Measurements from ENCODE around the gene GNB4. TPM values are rescaled to one million over a fixed set of nuclear protein-coding genes. Genes with fewer than 3 reads are reported as not detected.

GNB4 gene
- total RNA-seq, 1 experiment from 2014 or later, result 26.7 TPM

- ATAC-seq (peak; percentile 100), DNase-seq (ENCODE audit: low read depth, low spot score) (peak; percentile 90)
- peak within 1 kb of the TSS; percentile 84 for H3K27ac ChIP-seq (ENCODE audit: low read length)
- H3K9me3 ChIP-seq (ENCODE audit: control insufficient read depth, insufficient read depth, low read depth, low read length), result no peaks in the 10 kb centered on the region
- in situ Hi-C loops (cut with HindIII; ENCODE audit: low pct_unique_long_range_greater_than_20kb, low sequenced_read_pairs) (no loop called here), intact Hi-C loops (cut with micrococcal nuclease; ENCODE audit: unreplicated experiment) (no loop called here)
- ChIA-PET POLR2A (no interaction called here), CTCF (no interaction called here)
- H3K4me1 ChIP-seq (ENCODE audit: control insufficient read depth, insufficient read depth, low read length), result peaks cover 12% of the 10 kb centered on the region
- peaks cover 9% of the 10 kb centered on the region for H3K36me3 ChIP-seq (ENCODE audit: control insufficient read depth, insufficient read depth, low read length)
- TF ChIP-seq REST (IDR thresholded peaks at IDR 0.05; ENCODE audit: insufficient read depth in 1 of 2, low read depth in 2 of 2, low read length in 1 of 2), result 0 out of 4 replicates have a peak, but pooled peaks of 1 of the 2 experiments have one; percentile 9
- TF ChIP-seq TCF7L2 (IDR thresholded peaks at IDR 0.05; ENCODE audit: low read depth, low read length), result no peak; the same call in 1 of the 2 replicates
- no peak for TF ChIP-seq CTCF (IDR thresholded peaks at IDR 0.05)
- TF ChIP-seq SIN3A (IDR thresholded peaks at IDR 0.05; ENCODE audit: borderline replicate concordance, insufficient read depth, low read depth, low read length), result peak; percentile 88; the same call in 1 of the 2 replicates
- TF ChIP-seq POLR2AphosphoS5 (IDR thresholded peaks at IDR 0.05; ENCODE audit: low read depth, low read length), result peak; percentile 89
- BruUV-seq (replicated peaks), result no TSS peak
- H3K4me3 ChIP-seq (ENCODE audit: low read depth in 2 of 2, low read length in 2 of 2), result peak within 1 kb of the TSS; percentile 70 to 89
- H3K27me3 ChIP-seq (ENCODE audit: control insufficient read depth, insufficient read depth, low read length), result no peaks in the 10 kb centered on the region
Measured at GRCh38 chr3:179347345-179348194, 103.7 kb downstream of the GNB4 start, which contains the start of gene MFN1. TSS of gene MFN1 (plus strand) at chr3:179347709. CDS start at chr3:179348852, 1,143 bp downstream.

Other genes with a start within 250 kb of the GNB4 start
- gene KCNMB3, start 200.4 kb downstream of the GNB4 start, total RNA-seq (2021; ENCODE audit: unreplicated experiment), result 5.8 TPM
- 56.1 TPM for gene ZNF639, start 128.4 kb downstream of the GNB4 start, total RNA-seq (2021; ENCODE audit: unreplicated experiment)
- 73.5 TPM for gene MFN1, start 103.8 kb downstream of the GNB4 start, total RNA-seq (2021; ENCODE audit: unreplicated experiment)
- 122 TPM for gene ACTL6A, start 111.5 kb upstream of the GNB4 start, total RNA-seq (2021; ENCODE audit: unreplicated experiment)
- 58.7 TPM for gene MRPL47, start 153.2 kb upstream of the GNB4 start, total RNA-seq (2021; ENCODE audit: unreplicated experiment)
- gene NDUFB5, start 153.3 kb upstream of the GNB4 start, total RNA-seq (2021; ENCODE audit: unreplicated experiment), result 142 TPM
- gene USP13, start 201.6 kb upstream of the GNB4 start, total RNA-seq (2021; ENCODE audit: unreplicated experiment), result 27.8 TPM

All from Panc1 (cell line).